Measurements from ENCODE around the gene CALU. TPM values are rescaled to one million over a fixed set of nuclear protein-coding genes. Genes with fewer than 3 reads are reported as not detected.
A peak's percentile ranks its signal among the peaks of the same experiment; 100 is the strongest.

The CALU gene
- total and polyA plus RNA-seq, 4 donors: 145 to 267 (median 185) TPM

GRCh38 chr7:128791121-128791971 lies 52.2 kb downstream of the CALU start, which contains the start of gene CCDC136:
Gene CCDC136 (plus strand): TSS chr7:128791968. CDS start chr7:128792412, 444 bp downstream.
- H3K27me3 ChIP-seq (ENCODE audit: control insufficient read depth in 1 of 2, insufficient read depth in 2 of 2, low read length in 1 of 2): no peaks in the 10 kb centered on the region
- peak; percentile 84 to 93 for DNase-seq
- no peak within 1 kb of the TSS for H3K27ac ChIP-seq (ENCODE audit: low read depth in 1 of 2, low read length in 2 of 2)
- intact Hi-C loops (cut with DNase I): loop anchor here (2.0 to 5.0 kb wide), 4 partner anchors 36 to 71 kb away; partner anchors contain the start of genes ATP6V1F (in 1 of the 2), CALU (in 1 of the 2) and FLNC (in 1 of the 2)
- peak; percentile 86 for ATAC-seq (ENCODE audit: low FRiP score)
- H3K4me1 ChIP-seq (ENCODE audit: control insufficient read depth in 1 of 2, insufficient read depth in 2 of 2, low read length in 2 of 2): no peaks in the 10 kb centered on the region
- H3K36me3 ChIP-seq (ENCODE audit: control insufficient read depth in 1 of 2, insufficient read depth in 2 of 2, low read length in 1 of 2): no peaks in the 10 kb centered on the region
- no peaks in the 10 kb centered on the region for H3K9me3 ChIP-seq (ENCODE audit: control insufficient read depth, low read length)
- peak within 1 kb of the TSS; percentile 63 to 79 for H3K4me3 ChIP-seq (ENCODE audit: low read length in 2 of 2)
- 1% methylated on average over 49 to 80 of the region's 80 CpGs for WGBS, 2 donors

DNA sequence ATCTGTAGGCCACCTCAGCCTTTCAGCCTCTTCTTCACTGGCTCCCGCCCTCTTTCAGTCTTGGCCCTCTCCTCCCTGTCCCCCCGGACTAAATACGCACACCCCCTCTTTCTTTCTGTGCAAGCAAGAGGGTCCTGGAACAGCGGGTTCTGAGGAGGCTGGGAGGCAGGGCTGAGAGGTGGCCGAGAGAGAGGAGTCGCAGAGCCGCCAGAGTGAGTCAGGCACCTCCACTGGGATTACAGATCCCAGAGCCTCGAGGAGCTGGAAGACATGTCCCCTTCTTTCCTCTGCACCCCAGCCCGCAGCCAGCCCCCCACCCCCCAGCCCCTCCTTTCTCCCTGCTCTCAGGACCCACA lies 52.8 kb downstream of the CALU start:
- H3K36me3 ChIP-seq (ENCODE audit: control insufficient read depth in 1 of 2, insufficient read depth in 2 of 2, low read length in 1 of 2): no peaks in the 10 kb centered on the region
- H3K27me3 ChIP-seq (ENCODE audit: control insufficient read depth in 1 of 2, insufficient read depth in 2 of 2, low read length in 1 of 2): no peaks in the 10 kb centered on the region
- DNase-seq (no peak), ATAC-seq (ENCODE audit: low FRiP score) (no peak)
- intact Hi-C loops (cut with DNase I): loop anchor here (2.0 to 5.0 kb wide), 4 partner anchors 35 to 71 kb away; partner anchors contain the start of genes ATP6V1F (in 1 of the 2), CALU (in 1 of the 2) and FLNC (in 1 of the 2)
- peak overlapping the region; percentile 63 to 79 for H3K4me3 ChIP-seq (ENCODE audit: low read length in 2 of 2)
- 11 to 12% methylated on average over 7 to 9 of the region's 9 CpGs for WGBS, 2 donors
- H3K4me1 ChIP-seq (ENCODE audit: control insufficient read depth in 1 of 2, insufficient read depth in 2 of 2, low read length in 2 of 2): no peaks in the 10 kb centered on the region
- H3K27ac ChIP-seq (ENCODE audit: low read depth in 1 of 2, low read length in 2 of 2): no peak overlapping the region
- H3K9me3 ChIP-seq (ENCODE audit: control insufficient read depth, low read length): no peaks in the 10 kb centered on the region

DNA sequence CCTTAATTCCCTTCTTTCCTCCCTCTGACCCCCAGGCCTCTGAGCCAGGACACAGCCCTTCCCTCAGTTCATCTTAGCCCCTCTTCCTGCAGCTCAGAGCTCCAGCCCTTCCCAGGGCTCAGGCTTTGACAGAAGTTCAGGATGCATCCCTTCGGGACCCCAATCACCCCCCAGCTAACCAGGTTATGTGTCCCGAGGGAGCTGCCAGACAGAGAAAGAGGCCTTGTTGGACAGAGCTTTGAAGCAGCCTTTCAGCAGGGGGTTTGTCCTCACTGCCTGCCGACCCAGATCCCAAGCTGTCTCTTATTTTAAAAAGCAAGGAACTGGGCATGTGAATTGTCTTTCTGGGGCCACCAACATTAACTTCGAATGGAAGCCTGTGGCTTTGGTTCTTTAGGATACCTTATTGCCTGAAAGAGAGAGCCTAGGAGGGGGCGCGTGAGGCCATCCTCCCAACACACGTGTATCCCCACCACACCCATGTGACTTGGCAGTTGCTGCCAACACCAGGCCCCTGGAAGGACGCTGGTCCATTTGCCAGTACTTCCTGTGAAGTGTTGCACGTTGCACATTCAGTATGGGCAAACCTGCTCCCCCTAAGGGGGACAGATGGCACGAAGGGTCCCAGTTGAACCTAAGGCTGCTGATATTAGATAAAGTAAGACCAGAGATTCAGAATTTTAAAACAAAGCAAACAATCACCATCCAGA lies 53.5 kb downstream of the CALU start:
- Histone ChIP-seq H3K27ac (ENCODE audit: low read depth in 1 of 2, low read length in 2 of 2) (no peak overlapping the region), H3K9me3 (ENCODE audit: control insufficient read depth, low read length) (no peaks in the 10 kb centered on the region), H3K36me3 (ENCODE audit: control insufficient read depth in 1 of 2, insufficient read depth in 2 of 2, low read length in 1 of 2) (no peaks in the 10 kb centered on the region), H3K27me3 (ENCODE audit: control insufficient read depth in 1 of 2, insufficient read depth in 2 of 2, low read length in 1 of 2) (no peaks in the 10 kb centered on the region), H3K4me1 (ENCODE audit: control insufficient read depth in 1 of 2, insufficient read depth in 2 of 2, low read length in 2 of 2) (no peaks in the 10 kb centered on the region), H3K4me3 (ENCODE audit: low read length in 2 of 2) (no peak overlapping the region)
- no peak for ATAC-seq (ENCODE audit: low FRiP score)
- no peak for DNase-seq
- intact Hi-C loops (cut with DNase I): loop anchor here (5.0 kb wide), 2 partner anchors 35 to 55 kb away; partner anchors contain the start of gene CALU (in 1 of the 2)
- WGBS, 2 donors: 59 to 64% methylated on average over 10 of the region's 10 CpGs

- no peak for DNase-seq
- H3K27ac ChIP-seq (ENCODE audit: low read depth in 1 of 2, low read length in 2 of 2): no peak overlapping the region
- intact Hi-C loops (cut with DNase I): loop anchor here (5.0 kb wide), 2 partner anchors 34 to 56 kb away; partner anchors contain the start of gene CALU (in 1 of the 2)
- no peaks in the 10 kb centered on the region for H3K9me3 ChIP-seq (ENCODE audit: control insufficient read depth, low read length)
- H3K27me3 ChIP-seq (ENCODE audit: control insufficient read depth in 1 of 2, insufficient read depth in 2 of 2, low read length in 1 of 2): no peaks in the 10 kb centered on the region
- H3K4me3 ChIP-seq (ENCODE audit: low read length in 2 of 2): no peak overlapping the region
- H3K4me1 ChIP-seq (ENCODE audit: control insufficient read depth in 1 of 2, insufficient read depth in 2 of 2, low read length in 2 of 2): no peaks in the 10 kb centered on the region
- ATAC-seq (ENCODE audit: low FRiP score): no peak
- no peaks in the 10 kb centered on the region for H3K36me3 ChIP-seq (ENCODE audit: control insufficient read depth in 1 of 2, insufficient read depth in 2 of 2, low read length in 1 of 2)
- 97% methylated on average over 5 of the region's 5 CpGs for WGBS, 2 donors
Measured at GRCh38 chr7:128793181-128793547, 54.0 kb downstream of the CALU start.

GRCh38 chr7:128794020-128794419 lies 54.9 kb downstream of the CALU start:
- H3K27ac ChIP-seq (ENCODE audit: low read depth in 1 of 2, low read length in 2 of 2): no peak overlapping the region
- no peaks in the 10 kb centered on the region for H3K36me3 ChIP-seq (ENCODE audit: control insufficient read depth in 1 of 2, insufficient read depth in 2 of 2, low read length in 1 of 2)
- no peaks in the 10 kb centered on the region for H3K9me3 ChIP-seq (ENCODE audit: control insufficient read depth, low read length)
- no peaks in the 10 kb centered on the region for H3K27me3 ChIP-seq (ENCODE audit: control insufficient read depth in 1 of 2, insufficient read depth in 2 of 2, low read length in 1 of 2)
- H3K4me1 ChIP-seq (ENCODE audit: control insufficient read depth in 1 of 2, insufficient read depth in 2 of 2, low read length in 2 of 2): no peaks in the 10 kb centered on the region
- no peak for ATAC-seq (ENCODE audit: low FRiP score)
- H3K4me3 ChIP-seq (ENCODE audit: low read length in 2 of 2): no peak overlapping the region
- intact Hi-C loops (cut with DNase I): loop anchor here (5.0 kb wide), 2 partner anchors 33 to 57 kb away; partner anchors contain the start of gene CALU (in 1 of the 2)
- no peak for DNase-seq
- WGBS, 2 donors: 86 to 91% methylated on average over 3 of the region's 3 CpGs

GRCh38 chr7:128794436-128794835 lies 55.3 kb downstream of the CALU start:
- H3K9me3 ChIP-seq (ENCODE audit: control insufficient read depth, low read length): no peaks in the 10 kb centered on the region
- no peak for ATAC-seq (ENCODE audit: low FRiP score)
- H3K36me3 ChIP-seq (ENCODE audit: control insufficient read depth in 1 of 2, insufficient read depth in 2 of 2, low read length in 1 of 2): no peaks in the 10 kb centered on the region
- intact Hi-C loops (cut with DNase I): loop anchor here (5.0 kb wide), 2 partner anchors 33 to 57 kb away; partner anchors contain the start of gene CALU (in 1 of the 2)
- H3K27ac ChIP-seq (ENCODE audit: low read depth in 1 of 2, low read length in 2 of 2): no peak overlapping the region
- WGBS, 2 donors: 96% methylated on average over 8 of the region's 8 CpGs
- no peak for DNase-seq
- H3K27me3 ChIP-seq (ENCODE audit: control insufficient read depth in 1 of 2, insufficient read depth in 2 of 2, low read length in 1 of 2): no peaks in the 10 kb centered on the region
- no peaks in the 10 kb centered on the region for H3K4me1 ChIP-seq (ENCODE audit: control insufficient read depth in 1 of 2, insufficient read depth in 2 of 2, low read length in 2 of 2)
- no peak overlapping the region for H3K4me3 ChIP-seq (ENCODE audit: low read length in 2 of 2)

- Histone ChIP-seq H3K4me1 (ENCODE audit: control insufficient read depth in 1 of 2, insufficient read depth in 2 of 2, low read length in 2 of 2) (no peaks in the 10 kb centered on the region), H3K27ac (ENCODE audit: low read depth in 1 of 2, low read length in 2 of 2) (no peak overlapping the region), H3K36me3 (ENCODE audit: control insufficient read depth in 1 of 2, insufficient read depth in 2 of 2, low read length in 1 of 2) (no peaks in the 10 kb centered on the region), H3K4me3 (ENCODE audit: low read length in 2 of 2) (no peak overlapping the region), H3K27me3 (ENCODE audit: control insufficient read depth in 1 of 2, insufficient read depth in 2 of 2, low read length in 1 of 2) (no peaks in the 10 kb centered on the region), H3K9me3 (ENCODE audit: control insufficient read depth, low read length) (no peaks in the 10 kb centered on the region)
- DNase-seq: no peak
- intact Hi-C loops (cut with DNase I): no loop called here
- 93 to 94% methylated on average over 4 of the region's 4 CpGs for WGBS, 2 donors
- no peak for ATAC-seq (ENCODE audit: low FRiP score)
Measured at GRCh38 chr7:128795129-128795528, 56.0 kb downstream of the CALU start.

DNA sequence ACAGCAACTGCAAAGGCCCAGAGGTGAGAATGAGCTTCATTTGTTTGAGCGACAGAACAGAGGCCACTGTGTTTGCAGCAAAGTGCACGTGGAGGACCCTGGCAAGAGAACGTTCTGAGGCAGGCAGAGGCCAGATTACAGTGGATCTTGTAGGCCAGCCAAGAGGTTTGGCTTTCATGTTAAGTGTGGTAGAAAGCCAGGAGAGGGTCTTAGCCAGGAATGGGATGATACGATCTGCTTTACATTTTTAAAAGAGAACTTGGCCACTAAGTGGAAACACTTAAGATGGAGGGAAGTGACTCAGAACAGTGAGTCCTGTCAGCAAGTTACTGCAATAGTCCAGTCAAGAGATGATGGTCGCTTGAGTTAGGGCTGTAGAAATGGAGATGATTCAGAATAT lies 57.2 kb downstream of the CALU start:
- Histone ChIP-seq H3K4me1 (ENCODE audit: control insufficient read depth in 1 of 2, insufficient read depth in 2 of 2, low read length in 2 of 2) (no peaks in the 10 kb centered on the region), H3K36me3 (ENCODE audit: control insufficient read depth in 1 of 2, insufficient read depth in 2 of 2, low read length in 1 of 2) (peaks cover 3 to 5% of the 10 kb centered on the region in 2 donors), H3K4me3 (ENCODE audit: low read length in 2 of 2) (no peak overlapping the region), H3K27ac (ENCODE audit: low read depth in 1 of 2, low read length in 2 of 2) (no peak overlapping the region), H3K9me3 (ENCODE audit: control insufficient read depth, low read length) (no peaks in the 10 kb centered on the region), H3K27me3 (ENCODE audit: control insufficient read depth in 1 of 2, insufficient read depth in 2 of 2, low read length in 1 of 2) (no peaks in the 10 kb centered on the region)
- no peak for DNase-seq
- intact Hi-C loops (cut with DNase I): no loop called here
- ATAC-seq (ENCODE audit: low FRiP score): no peak
- 8 to 14% methylated on average over 5 of the region's 5 CpGs for WGBS, 2 donors
